Astrocyte of the spinal cord (primary cell): ENCODE data around the gene GNPTAB.

ENCODE experiments used
- DNase-seq: peaks from one replicate; pipeline ENCODE4 v3.0.0; 2011; ENCODE audit warnings: low read depth, low spot score
- H3K4me3 ChIP-seq: 2 replicates; pipeline ENCODE4 v1.5.1; 2011; ENCODE audit warnings: low read depth, mild to moderate bottlenecking, low read length, moderate library complexity
- in situ Hi-C: cut with HindIII; loops from 2 replicates; pipeline ENCODE4 v1.10.0; 2017; ENCODE audit warnings: low sequenced_read_pairs
- TF ChIP-seq, protein P1 (sequence below): IDR thresholded peaks from 2 replicates; pipeline ENCODE4 v1.5.1; 2012; ENCODE audit warnings: low read depth, mild to moderate bottlenecking, low read length, inconsistent platforms

Gene GNPTAB

DNA sequence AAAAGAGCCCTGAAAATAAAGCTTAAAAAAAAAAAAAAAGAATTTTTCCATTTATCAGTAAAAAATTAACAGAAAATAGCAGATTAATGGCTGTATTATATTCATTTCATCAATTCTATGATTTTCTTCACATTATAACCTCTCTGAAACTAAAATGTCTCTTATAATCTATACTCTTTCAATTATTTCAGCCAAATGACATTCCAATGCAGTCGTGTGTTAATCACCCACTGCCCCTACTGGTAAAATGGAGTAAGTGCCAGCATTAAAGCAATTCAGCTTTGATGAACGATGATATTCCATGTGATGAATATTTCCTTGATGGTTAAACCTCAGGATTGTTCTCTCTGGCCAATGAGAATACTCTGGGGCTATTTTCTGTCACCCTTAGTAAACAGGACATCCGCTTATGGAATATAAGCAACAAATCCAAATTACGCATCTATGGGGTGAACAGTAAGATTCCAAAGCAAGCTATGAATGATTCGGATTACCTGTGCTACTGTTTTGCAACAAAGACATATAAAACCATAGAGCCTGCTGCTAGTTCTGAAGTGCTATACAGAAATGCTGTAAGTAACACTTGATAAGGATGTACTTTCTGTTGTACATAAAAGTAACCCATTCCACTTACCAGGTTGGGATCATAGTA is 71.2 kb downstream of the GNPTAB start:
- DNase-seq = peak; percentile 42
- in situ Hi-C loops = no loop called here

DNA sequence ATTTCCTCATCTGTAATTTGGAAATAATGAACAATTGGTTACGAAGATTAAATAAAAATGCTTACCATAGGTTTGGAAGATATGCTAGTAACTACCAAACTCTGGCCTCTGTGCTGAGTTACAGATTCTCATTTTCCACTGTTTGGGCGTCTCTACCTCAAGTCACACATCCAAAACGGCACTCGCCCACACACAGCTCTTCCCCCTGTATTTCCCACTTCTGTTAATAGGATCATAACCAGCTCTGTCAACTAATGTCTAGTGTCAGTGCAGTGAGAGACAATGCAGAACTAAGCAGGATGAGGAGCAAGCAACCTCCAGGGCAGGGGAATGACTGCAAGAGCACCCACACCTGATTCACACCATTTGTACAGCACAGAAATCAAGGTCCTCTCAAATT is 80.6 kb downstream of the GNPTAB start:
- in situ Hi-C loops = no loop called here
- H3K4me3 ChIP-seq = no peak overlapping the region
- TF ChIP-seq, protein P1, sequence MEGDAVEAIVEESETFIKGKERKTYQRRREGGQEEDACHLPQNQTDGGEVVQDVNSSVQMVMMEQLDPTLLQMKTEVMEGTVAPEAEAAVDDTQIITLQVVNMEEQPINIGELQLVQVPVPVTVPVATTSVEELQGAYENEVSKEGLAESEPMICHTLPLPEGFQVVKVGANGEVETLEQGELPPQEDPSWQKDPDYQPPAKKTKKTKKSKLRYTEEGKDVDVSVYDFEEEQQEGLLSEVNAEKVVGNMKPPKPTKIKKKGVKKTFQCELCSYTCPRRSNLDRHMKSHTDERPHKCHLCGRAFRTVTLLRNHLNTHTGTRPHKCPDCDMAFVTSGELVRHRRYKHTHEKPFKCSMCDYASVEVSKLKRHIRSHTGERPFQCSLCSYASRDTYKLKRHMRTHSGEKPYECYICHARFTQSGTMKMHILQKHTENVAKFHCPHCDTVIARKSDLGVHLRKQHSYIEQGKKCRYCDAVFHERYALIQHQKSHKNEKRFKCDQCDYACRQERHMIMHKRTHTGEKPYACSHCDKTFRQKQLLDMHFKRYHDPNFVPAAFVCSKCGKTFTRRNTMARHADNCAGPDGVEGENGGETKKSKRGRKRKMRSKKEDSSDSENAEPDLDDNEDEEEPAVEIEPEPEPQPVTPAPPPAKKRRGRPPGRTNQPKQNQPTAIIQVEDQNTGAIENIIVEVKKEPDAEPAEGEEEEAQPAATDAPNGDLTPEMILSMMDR = no peak
- no peak for DNase-seq

More for the DNA sequence above, 71.2 kb downstream of the GNPTAB start:
- TF ChIP-seq, protein P1 = peak; percentile 76
- no peak overlapping the region for H3K4me3 ChIP-seq

DNA sequence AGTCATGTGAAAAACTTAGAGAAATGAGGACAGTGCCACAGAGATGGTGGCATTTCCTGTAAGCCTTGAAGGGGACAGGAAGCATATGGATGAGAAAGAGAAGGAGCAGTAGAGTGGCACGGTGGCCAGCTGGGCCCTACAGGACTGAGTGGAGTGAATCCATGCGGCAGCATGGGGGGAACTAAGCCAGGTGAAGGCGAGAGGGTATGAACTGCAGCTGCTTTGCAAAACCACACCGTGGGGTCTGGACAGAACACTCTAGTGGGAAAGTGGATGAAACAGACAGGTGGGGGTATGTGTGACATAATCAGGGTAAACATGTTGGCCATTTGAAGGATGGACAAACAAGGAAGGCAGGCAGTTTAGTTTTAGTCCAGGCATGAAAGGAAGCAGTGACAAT is 81.1 kb downstream of the GNPTAB start:
- no peak overlapping the region for H3K4me3 ChIP-seq
- TF ChIP-seq, protein P1 = no peak
- no peak for DNase-seq
- in situ Hi-C loops = no loop called here

DNA sequence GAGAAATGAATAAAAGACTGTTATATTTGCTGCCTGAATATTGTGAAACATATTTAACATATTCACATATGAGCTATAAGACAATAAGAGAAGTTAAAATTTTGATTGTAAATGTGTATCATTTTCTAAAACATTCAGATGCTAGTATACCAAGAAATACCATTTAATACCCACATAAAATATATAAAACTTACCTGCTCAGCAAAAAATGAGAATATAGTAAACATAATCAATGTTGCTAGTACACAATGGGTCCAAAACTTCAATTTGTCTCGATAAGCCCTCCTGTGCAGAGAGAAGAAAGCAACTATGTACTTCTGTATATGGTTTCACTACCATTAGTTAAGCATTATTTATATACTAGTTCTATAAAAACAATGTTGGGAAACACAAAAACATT is 81.9 kb downstream of the GNPTAB start:
- TF ChIP-seq, protein P1 = no peak
- H3K4me3 ChIP-seq = no peak overlapping the region
- DNase-seq = no peak
- in situ Hi-C loops = no loop called here

DNA sequence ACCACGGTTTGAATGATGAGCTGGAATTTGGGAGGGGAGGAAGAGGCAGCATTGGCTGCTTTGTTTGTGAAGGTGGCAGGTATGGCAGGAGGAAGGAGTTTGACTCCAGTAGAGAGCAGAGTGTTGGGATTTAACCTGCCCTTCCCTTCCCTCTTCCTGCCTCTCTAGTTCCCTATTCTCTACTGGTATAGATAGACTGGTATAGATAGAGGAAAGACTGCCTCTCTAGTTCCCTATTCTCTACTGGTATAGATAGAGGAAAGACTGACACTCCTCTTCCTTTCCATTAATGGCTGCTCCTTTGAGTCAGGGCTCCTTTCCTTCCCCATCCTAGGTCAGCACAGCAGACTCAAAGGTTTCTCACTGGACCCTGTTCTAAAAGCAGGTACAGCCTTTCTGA is 83.1 kb downstream of the GNPTAB start:
- H3K4me3 ChIP-seq = no peak overlapping the region
- in situ Hi-C loops = no loop called here
- no peak for DNase-seq
- TF ChIP-seq, protein P1 = no peak

DNA sequence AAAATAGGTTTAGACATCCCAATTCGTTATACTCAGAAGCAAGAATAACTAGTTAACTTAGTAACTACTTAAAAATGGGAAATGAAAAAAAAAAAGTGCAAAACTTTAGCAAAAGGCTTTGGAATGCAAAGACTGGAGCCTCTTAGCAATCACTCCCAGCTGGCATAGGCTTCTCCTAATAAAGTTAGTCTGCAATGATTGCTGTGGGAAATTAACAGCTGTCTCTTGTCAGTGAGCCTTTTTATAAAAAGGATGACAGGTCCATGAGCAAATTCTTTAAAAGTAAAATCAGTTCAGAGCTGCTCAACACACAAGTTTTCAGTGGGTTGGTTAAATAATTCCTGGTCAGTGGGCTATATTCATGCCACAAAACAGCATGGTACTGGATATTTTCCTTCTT is 84.1 kb downstream of the GNPTAB start:
- TF ChIP-seq, protein P1 = no peak
- in situ Hi-C loops = no loop called here
- no peak overlapping the region for H3K4me3 ChIP-seq

DNA sequence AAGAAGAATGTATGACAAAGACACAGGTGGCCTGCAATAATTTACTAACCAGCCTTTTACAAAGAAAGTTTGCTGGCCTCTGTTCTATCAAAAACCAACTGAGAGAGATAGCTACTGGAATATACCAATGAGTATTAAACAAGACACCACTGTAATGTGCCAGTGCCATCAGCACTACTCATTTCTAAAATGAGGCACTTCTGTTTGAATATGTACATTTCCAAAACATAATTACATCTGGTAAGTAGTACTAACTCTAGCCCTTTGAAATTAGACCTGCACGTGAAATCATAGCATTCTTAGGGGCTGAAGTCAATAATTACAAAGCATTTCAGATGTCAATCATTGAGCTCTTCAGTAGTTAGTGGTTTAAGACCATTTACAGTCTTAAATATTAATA is 84.6 kb downstream of the GNPTAB start:
- H3K4me3 ChIP-seq = no peak overlapping the region
- in situ Hi-C loops = no loop called here
- TF ChIP-seq, protein P1 = no peak
- DNase-seq = no peak

More for the DNA sequence above, 84.1 kb downstream of the GNPTAB start:
- DNase-seq = no peak
